HG03139 (cell line): ENCODE measurements around the gene FAM221A.
"Not testable (repeated sequence)": the region's sequence is repeated elsewhere in the genome, so short reads cannot be mapped to it uniquely, and the experiment has no call there.

Source experiments
- ATAC-seq: cut with Tn5 transposase; IDR thresholded peaks from one replicate; pipeline ENCODE4 v1.9.1; 2021; ENCODE audit not compliant: unreplicated experiment

Gene FAM221A

GRCh38 chr7:23679898-23680413, at the start of gene FAM221A:
Gene FAM221A (plus strand): TSS chr7:23680199. CDS start chr7:23680219, 20 bp downstream.
- ATAC-seq = peak; percentile 99

- ATAC-seq = no peak
These were observed 46.6 kb upstream of the FAM221A start for GRCh38 chr7:23633417-23633816.

- ATAC-seq = no peak
These were observed 34.2 kb upstream of the FAM221A start for GRCh38 chr7:23645822-23646221.

GRCh38 chr7:23653942-23654341, 26.1 kb upstream of the FAM221A start:
- no peak for ATAC-seq

GRCh38 chr7:23654508-23654907, 25.5 kb upstream of the FAM221A start:
- ATAC-seq = no peak

GRCh38 chr7:23655433-23655832, 24.6 kb upstream of the FAM221A start:
- ATAC-seq = no peak

- ATAC-seq = no peak
These were observed 21.1 kb upstream of the FAM221A start for GRCh38 chr7:23658831-23659427.

GRCh38 chr7:23661385-23661784, 18.6 kb upstream of the FAM221A start:
- no peak for ATAC-seq

- ATAC-seq = no peak
These were observed 17.6 kb upstream of the FAM221A start for GRCh38 chr7:23662124-23662983.

GRCh38 chr7:23662984-23663313, 17.1 kb upstream of the FAM221A start:
- no peak for ATAC-seq

GRCh38 chr7:23664122-23664521, 15.9 kb upstream of the FAM221A start:
- ATAC-seq = no peak

GRCh38 chr7:23672033-23672432, 8.0 kb upstream of the FAM221A start:
- ATAC-seq = no peak

GRCh38 chr7:23680414-23681405, 711 bp downstream of the FAM221A start:
- peak; percentile 17 for ATAC-seq

- ATAC-seq = not testable (repeated sequence)
These were observed 4.0 kb downstream of the FAM221A start for GRCh38 chr7:23684041-23684440.

GRCh38 chr7:23685731-23686130, 5.7 kb downstream of the FAM221A start:
- ATAC-seq = no peak

- no peak for ATAC-seq
These were observed 7.0 kb downstream of the FAM221A start for GRCh38 chr7:23687011-23687410.

- no peak for ATAC-seq
These were observed 9.2 kb downstream of the FAM221A start for GRCh38 chr7:23689165-23689564.

- ATAC-seq = no peak
These were observed 11.3 kb downstream of the FAM221A start for GRCh38 chr7:23691320-23691719.

- ATAC-seq = no peak
These were observed 13.2 kb downstream of the FAM221A start for GRCh38 chr7:23693224-23693623.

- ATAC-seq = no peak
These were observed 17.0 kb downstream of the FAM221A start for GRCh38 chr7:23696916-23697441.

- ATAC-seq = no peak
These were observed 18.8 kb downstream of the FAM221A start for GRCh38 chr7:23698822-23699221.
